DOHH2 (cell line): Measurements from ENCODE around the gene AGAP2.
A peak's percentile ranks its signal among the peaks of the same experiment; 100 is the strongest.

ENCODE experiments used
- H3F3A ChIP-seq: fragments of 200-600 bp; sonication (generic), shearing (Covaris generic); 2 replicates; pipeline ENCODE4 v1.6.0; 2016; ENCODE audit warnings: antibody characterized with exemption, mild to moderate bottlenecking; ENCODE audit not compliant: control insufficient read depth, insufficient read depth
- H3K27ac ChIP-seq: fragments of 200-600 bp; sonication (generic); 2 replicates; pipeline ENCODE4 v1.5.1; 2014; ENCODE audit warnings: low read depth, mild to moderate bottlenecking, low read length, moderate library complexity
- H3K27me3 ChIP-seq: fragments of 200-600 bp; sonication (generic); 2 replicates; pipeline ENCODE4 v1.6.1; 2014; ENCODE audit warnings: mild to moderate bottlenecking, low read length, mixed read lengths; ENCODE audit not compliant: control insufficient read depth
- H3K36me3 ChIP-seq: fragments of 200-600 bp; sonication (generic); 2 replicates; pipeline ENCODE4 v1.6.1; 2014; ENCODE audit warnings: mild to moderate bottlenecking, low read length, moderate library complexity, mixed read lengths; ENCODE audit not compliant: control insufficient read depth
- H3K4me1 ChIP-seq: fragments of 200-600 bp; sonication (generic); 2 replicates; pipeline ENCODE4 v1.6.1; 2014; ENCODE audit warnings: mild to moderate bottlenecking, low read length, mixed read lengths; ENCODE audit not compliant: control insufficient read depth
- H3K4me2 ChIP-seq: fragments of 200-600 bp; sonication (generic); 2 replicates; pipeline ENCODE4 v1.6.0; 2014; ENCODE audit warnings: mild to moderate bottlenecking, low read length, moderate library complexity
- H3K4me3 ChIP-seq: fragments of 200-600 bp; sonication (generic); 2 replicates; pipeline ENCODE4 v1.5.1; 2014; ENCODE audit warnings: mild to moderate bottlenecking, low read length, mixed read lengths
- H3K79me2 ChIP-seq: fragments of 200-600 bp; sonication (generic); 2 replicates; pipeline ENCODE4 v1.6.1; 2014; ENCODE audit warnings: mild to moderate bottlenecking, low read length, mixed read lengths; ENCODE audit not compliant: control insufficient read depth
- H3K9me2 ChIP-seq: fragments of 200-600 bp; sonication (generic); replicated peaks from 2 replicates; pipeline ENCODE4 v1.6.1; 2014; ENCODE audit warnings: mild to moderate bottlenecking, low read length, mixed read lengths; ENCODE audit not compliant: control insufficient read depth
- H3K9me3 ChIP-seq: fragments of 200-600 bp; sonication (generic); 2 replicates; pipeline ENCODE4 v1.6.1; 2014; ENCODE audit warnings: antibody characterized with exemption, low read length, mixed read lengths; ENCODE audit not compliant: control insufficient read depth, insufficient read depth
- H4K20me1 ChIP-seq: fragments of 200-600 bp; sonication (generic); 2 replicates; pipeline ENCODE4 v1.6.0; 2014; ENCODE audit warnings: low read depth, mild to moderate bottlenecking, antibody characterized with exemption, low read length, moderate library complexity; ENCODE audit not compliant: control insufficient read depth, insufficient read depth
- CTCF ChIP-seq: fragments of 200-600 bp; sonication (generic); IDR thresholded peaks from one replicate; pipeline ENCODE4 v1.5.1; 2014; ENCODE audit warnings: antibody characterized with exemption, mild to moderate bottlenecking, low read depth, low read length; ENCODE audit not compliant: poor library complexity, severe bottlenecking
- EZH2phosphoT487 ChIP-seq: fragments of 200-600 bp; sonication (generic); IDR thresholded peaks from 2 replicates; pipeline ENCODE4 v1.6.1; 2017; ENCODE audit warnings: borderline replicate concordance, mild to moderate bottlenecking, antibody characterized with exemption, low read length, moderate library complexity, mixed read lengths

AGAP2 gene

GRCh38 chr12:57764662-57765002 lies 26.1 kb upstream of the AGAP2 start:
- Histone ChIP-seq H3K4me3 (peak overlapping the region; percentile 71), H3K9me2 (no peaks in the 10 kb centered on the region), H3K27ac (no peak overlapping the region), H3K79me2 (peaks cover 12% of the 10 kb centered on the region), H3K27me3 (peaks cover 30% of the 10 kb centered on the region), H3K9me3 (no peaks in the 10 kb centered on the region), H3K36me3 (peaks cover 29% of the 10 kb centered on the region), H3K4me1 (peaks cover 29% of the 10 kb centered on the region), H3F3A (peaks cover 15% of the 10 kb centered on the region), H4K20me1 (peaks cover 14% of the 10 kb centered on the region; the same call in 1 of the 2 replicates), H3K4me2 (peak overlapping the region; percentile 90)
- no peak for TF ChIP-seq EZH2phosphoT487
- TF ChIP-seq CTCF = no peak

GRCh38 chr12:57763881-57764661 lies 25.5 kb upstream of the AGAP2 start:
- Histone ChIP-seq H3K9me2 (no peaks in the 10 kb centered on the region), H3F3A (peaks cover 15% of the 10 kb centered on the region), H3K27ac (no peak overlapping the region), H3K27me3 (peaks cover 30% of the 10 kb centered on the region), H4K20me1 (peaks cover 16% of the 10 kb centered on the region; the same call in 1 of the 2 replicates), H3K36me3 (peaks cover 30% of the 10 kb centered on the region), H3K4me2 (peak overlapping the region; percentile 90), H3K79me2 (peaks cover 17% of the 10 kb centered on the region), H3K4me1 (peaks cover 32% of the 10 kb centered on the region), H3K4me3 (peak overlapping the region; percentile 71), H3K9me3 (no peaks in the 10 kb centered on the region)
- TF ChIP-seq CTCF = no peak
- no peak for TF ChIP-seq EZH2phosphoT487

GRCh38 chr12:57762463-57762862 lies 23.9 kb upstream of the AGAP2 start:
- peaks cover 35% of the 10 kb centered on the region for H3K4me1 ChIP-seq
- H3K9me2 ChIP-seq = no peaks in the 10 kb centered on the region
- H3K36me3 ChIP-seq = peaks cover 40% of the 10 kb centered on the region
- H3K79me2 ChIP-seq = peaks cover 33% of the 10 kb centered on the region
- peaks cover 16% of the 10 kb centered on the region; the same call in 1 of the 2 replicates for H4K20me1 ChIP-seq
- TF ChIP-seq CTCF (no peak), EZH2phosphoT487 (no peak)
- H3K9me3 ChIP-seq = no peaks in the 10 kb centered on the region
- no peak overlapping the region for H3K4me3 ChIP-seq
- H3K27me3 ChIP-seq = peaks cover 30% of the 10 kb centered on the region
- no peak overlapping the region for H3K27ac ChIP-seq
- peaks cover 15% of the 10 kb centered on the region for H3F3A ChIP-seq
- no peak overlapping the region for H3K4me2 ChIP-seq
